ENCODE results near the gene SUV39H2. TPM values are rescaled to one million over a fixed set of nuclear protein-coding genes. Genes with fewer than 3 reads are reported as not detected.

The SUV39H2 gene
- total RNA-seq = 4.8 and 13.5 TPM in 2 replicates

GRCh38 chr10:14878266-14879123 is at the start of gene SUV39H2:
Gene SUV39H2 (plus strand): TSS chr10:14878866. CDS start chr10:14878889, 23 bp downstream.

GRCh38 chr10:14837757-14838581 is 40.7 kb upstream of the SUV39H2 start, which contains the start of the genes CDNF, HSPA14 and MSANTD7:
Gene CDNF (minus strand): TSS chr10:14838037. CDS start chr10:14837946, 91 bp downstream.
Gene HSPA14 (plus strand): TSS chr10:14838306. CDS start chr10:14838403, 97 bp downstream.
Gene MSANTD7 (plus strand): TSS chr10:14838306. CDS start chr10:14842285, 3,979 bp downstream.

Other genes starting within 250 kb of the SUV39H2 start
- 8.7 and 11.2 TPM in 2 replicates for gene FAM107B, start 104.0 kb upstream of the SUV39H2 start, total RNA-seq
- gene CDNF, start 40.8 kb upstream of the SUV39H2 start, total RNA-seq = 1.8 TPM in 1 of 2 replicates, not detected in the other
- 3.4 and 13.0 TPM in 2 replicates for gene HSPA14, start 40.6 kb upstream of the SUV39H2 start, total RNA-seq
- gene MSANTD7, start 40.6 kb upstream of the SUV39H2 start, total RNA-seq = 7.7 and 9.8 TPM in 2 replicates
- 5.1 and 5.8 TPM in 2 replicates for gene DCLRE1C, start 75.2 kb downstream of the SUV39H2 start, total RNA-seq
- gene MEIG1, start 80.5 kb downstream of the SUV39H2 start, total RNA-seq = not detected in 2 replicates
- gene OLAH, start 165.1 kb downstream of the SUV39H2 start, total RNA-seq = 0.89 and 3.1 TPM in 2 replicates
- 1.8 and 2.3 TPM in 2 replicates for gene ACBD7, start 209.9 kb downstream of the SUV39H2 start, total RNA-seq
- gene RPP38, start 218.5 kb downstream of the SUV39H2 start, total RNA-seq = 13.0 and 14.3 TPM in 2 replicates